Thyroid gland (tissue), 4 donors: Measurements from ENCODE around the gene BCL2L1. TPM values are rescaled to one million over a fixed set of nuclear protein-coding genes. Genes with fewer than 3 reads are reported as not detected.
"Not testable (repeated sequence)": the region's sequence is repeated elsewhere in the genome, so short reads cannot be mapped to it uniquely, and the experiment has no call there.

Experiments
- DNase-seq, 2 donors: peaks; one replicate each; pipeline ENCODE4 v3.0.0-alpha.2; 2019
- H3K27ac ChIP-seq, 3 donors: fragments of 200-600 bp; sonication (generic); 1 replicate in 2 of 3; 2 replicates in 1 of 3; pipeline ENCODE4 v1.5.1; 2016 to 2019; ENCODE audit warnings: mild to moderate bottlenecking in 1 of 3, moderate library complexity in 1 of 3
- H3K27me3 ChIP-seq: fragments of 200-600 bp; sonication (generic); one replicate; pipeline ENCODE4 v1.5.1; 2019
- H3K36me3 ChIP-seq, 2 donors: fragments of 200-600 bp; sonication (generic); one replicate each; pipeline ENCODE4 v1.5.1; 2016 to 2019
- H3K4me1 ChIP-seq, 2 donors: fragments of 200-600 bp; sonication (generic); one replicate each; pipeline ENCODE4 v1.5.1; 2017 to 2019
- H3K4me3 ChIP-seq, 3 donors: fragments of 200-600 bp; sonication (generic); replicated peaks in 1 of 3; 1 replicate in 2 of 3; 2 replicates in 1 of 3; pipeline ENCODE4 v1.5.1; 2016; ENCODE audit warnings: mild to moderate bottlenecking in 1 of 3
- H3K9me3 ChIP-seq: fragments of 200-600 bp; sonication (generic); one replicate; pipeline ENCODE4 v1.5.1; 2017
- CTCF ChIP-seq, 6 experiments: fragments of 200-600 bp in 3 of 6; fragments of 450-650 bp in 3 of 6; sonication (generic) in 3 of 6; IDR thresholded peaks; one replicate each; pipeline ENCODE4 v1.5.1; 2016 to 2019; ENCODE audit warnings: antibody characterized with exemption in 6 of 6, mild to moderate bottlenecking in 2 of 6, inconsistent platforms in 1 of 6, moderate library complexity in 1 of 6
- POLR2A ChIP-seq, 2 donors: fragments of 450-650 bp; IDR thresholded peaks; one replicate each; pipeline ENCODE4 v1.6.1; 2017; ENCODE audit warnings: antibody characterized with exemption in 2 of 2, mild to moderate bottlenecking in 2 of 2, moderate library complexity in 1 of 2
- WGBS, 2 donors: methylation state at CpG; one replicate each; pipeline ENCODE4 v1.1.5; 2017; 5-methylcytosine and 5-hydroxymethylcytosine counted together
- intact Hi-C: fragments of 100-400 bp; cut with DNase I; formaldehyde crosslinking; loops from one replicate; pipeline ENCODE4 v1.15.1; 2023
- total RNA-seq, 4 donors: library from RNA; depleted of rRNA; stranded (reverse); fragments of >200 nt; gene quantifications; one replicate each; pipeline ENCODE4 v1.2.3, GENCODE V29; 2016

The BCL2L1 gene
- total RNA-seq, 4 donors from 2014 or later = 110 to 154 (median 125) TPM

- Histone ChIP-seq H3K4me1 (no peaks in the 10 kb centered on the region), H3K9me3 (no peaks in the 10 kb centered on the region), H3K36me3 (no peaks in the 10 kb centered on the region), H3K27me3 (no peaks in the 10 kb centered on the region), H3K27ac (no peak overlapping the region), H3K4me3 (no peak overlapping the region)
- intact Hi-C loops = loop anchor here (10.0 kb wide), 1 partner anchor 201 kb away; no protein-coding TSS in a partner anchor
- WGBS, 2 donors = 87 to 93% methylated on average over 12 to 14 of the region's 14 CpGs
- no peak for DNase-seq
- TF ChIP-seq POLR2A (IDR thresholded peaks at IDR 0.05) (no peak), CTCF (IDR thresholded peaks at IDR 0.05) (no peak)
Measured at GRCh38 chr20:31633339-31633914, 89.2 kb downstream of the BCL2L1 start.

GRCh38 chr20:31632548-31633338 is 89.9 kb downstream of the BCL2L1 start:
- no peak overlapping the region for H3K4me3 ChIP-seq
- H3K9me3 ChIP-seq = no peaks in the 10 kb centered on the region
- no peak overlapping the region for H3K27ac ChIP-seq
- no peaks in the 10 kb centered on the region for H3K4me1 ChIP-seq
- DNase-seq = no peak
- WGBS, 2 donors = 94 to 95% methylated on average over 37 to 39 of the region's 40 CpGs
- TF ChIP-seq CTCF (IDR thresholded peaks at IDR 0.05) = no peak
- TF ChIP-seq POLR2A (IDR thresholded peaks at IDR 0.05) = no peak
- no peaks in the 10 kb centered on the region for H3K36me3 ChIP-seq
- intact Hi-C loops = loop anchor here (10.0 kb wide), 1 partner anchor 202 kb away; no protein-coding TSS in a partner anchor
- H3K27me3 ChIP-seq = no peaks in the 10 kb centered on the region

- no peak for DNase-seq
- Histone ChIP-seq H3K4me1 (no peaks in the 10 kb centered on the region), H3K9me3 (no peaks in the 10 kb centered on the region), H3K36me3 (no peaks in the 10 kb centered on the region), H3K4me3 (no peak overlapping the region), H3K27me3 (no peaks in the 10 kb centered on the region), H3K27ac (no peak overlapping the region)
- WGBS, 2 donors = 54 to 57% methylated on average over 2 of the region's 2 CpGs
- intact Hi-C loops = loop anchor here (10.0 kb wide), 1 partner anchor 205 kb away; no protein-coding TSS in a partner anchor
- TF ChIP-seq POLR2A (IDR thresholded peaks at IDR 0.05) (no peak), CTCF (IDR thresholded peaks at IDR 0.05) (no peak)
Measured at GRCh38 chr20:31630187-31630790, 92.4 kb downstream of the BCL2L1 start.

GRCh38 chr20:31628057-31628456 is 94.6 kb downstream of the BCL2L1 start:
- H3K36me3 ChIP-seq, H3K27ac ChIP-seq, intact Hi-C loops, H3K9me3 ChIP-seq, H3K4me3 ChIP-seq, H3K4me1 ChIP-seq, H3K27me3 ChIP-seq, DNase-seq: not testable (repeated sequence)
- 81 to 85% methylated on average over 2 of the region's 2 CpGs for WGBS, 2 donors

- H3K9me3 ChIP-seq, H3K4me1 ChIP-seq, H3K27me3 ChIP-seq, intact Hi-C loops, DNase-seq, H3K4me3 ChIP-seq, H3K36me3 ChIP-seq, H3K27ac ChIP-seq: not testable (repeated sequence)
- 77 to 84% methylated on average over 8 of the region's 8 CpGs for WGBS, 2 donors
Measured at GRCh38 chr20:31626534-31626933, 96.1 kb downstream of the BCL2L1 start.

- intact Hi-C loops, H3K9me3 ChIP-seq, H3K4me1 ChIP-seq, H3K4me3 ChIP-seq, H3K36me3 ChIP-seq, H3K27me3 ChIP-seq, DNase-seq: not testable (repeated sequence)
- WGBS, 2 donors = 94 to 96% methylated on average over 6 of the region's 6 CpGs
- peak overlapping the region in 1 of 3 donors; percentile 42 for H3K27ac ChIP-seq
Measured at GRCh38 chr20:31623123-31623505, 99.6 kb downstream of the BCL2L1 start.
